GM19438 (cell line): ENCODE measurements around the gene PPP4R4.

Experiments used
- ATAC-seq: cut with Tn5 transposase; IDR thresholded peaks from one replicate; pipeline ENCODE4 v1.9.1; 2021; ENCODE audit warnings: low read depth; ENCODE audit not compliant: unreplicated experiment

Gene PPP4R4

GRCh38 chr14:94305620-94306019 lies 131.5 kb downstream of the PPP4R4 start:
- ATAC-seq: no peak

- ATAC-seq: no peak
Observed at GRCh38 chr14:94306047-94306978, 132.2 kb downstream of the PPP4R4 start.

- ATAC-seq: no peak
Observed at GRCh38 chr14:94307410-94307992, 133.4 kb downstream of the PPP4R4 start.

- no peak for ATAC-seq
Observed at GRCh38 chr14:94309721-94310120, 135.6 kb downstream of the PPP4R4 start.

GRCh38 chr14:94310248-94310647 lies 136.1 kb downstream of the PPP4R4 start:
- no peak for ATAC-seq

GRCh38 chr14:94312481-94313246 lies 138.5 kb downstream of the PPP4R4 start:
- ATAC-seq: no peak

GRCh38 chr14:94313991-94314655 lies 140.0 kb downstream of the PPP4R4 start:
- no peak for ATAC-seq

GRCh38 chr14:94314890-94315289 lies 140.8 kb downstream of the PPP4R4 start:
- no peak for ATAC-seq

GRCh38 chr14:94316692-94317091 lies 142.6 kb downstream of the PPP4R4 start:
- ATAC-seq: no peak

- no peak for ATAC-seq
Observed at GRCh38 chr14:94317259-94317658, 143.1 kb downstream of the PPP4R4 start.

- no peak for ATAC-seq
Observed at GRCh38 chr14:94320243-94320642, 146.1 kb downstream of the PPP4R4 start.

GRCh38 chr14:94321421-94322271 lies 147.5 kb downstream of the PPP4R4 start:
- ATAC-seq: no peak

GRCh38 chr14:94322648-94323570 lies 148.8 kb downstream of the PPP4R4 start, which contains the start of gene SERPINA6:
TSS of gene SERPINA6 (minus strand) at chr14:94323336. CDS start at chr14:94314648, 8,688 bp downstream.
- ATAC-seq: no peak

- ATAC-seq: no peak
Observed at GRCh38 chr14:94328196-94328595, 154.1 kb downstream of the PPP4R4 start.
